Right atrium auricular region (tissue), 2 donors: ENCODE results near the gene SLC39A13. TPM values are rescaled to one million over a fixed set of nuclear protein-coding genes. Genes with fewer than 3 reads are reported as not detected.

Experiments
- DNase-seq: peaks from one replicate; pipeline ENCODE4 v3.0.0-alpha.2; 2019; ENCODE audit warnings: low spot score
- H3K27ac ChIP-seq, 2 donors: fragments of 200-600 bp; sonication (generic); 1 replicate in 1 of 2; 2 replicates in 1 of 2; pipeline ENCODE4 v1.5.1; 2016 to 2019
- H3K27me3 ChIP-seq, 2 donors: fragments of 200-600 bp; sonication (generic); one replicate each; pipeline versions ENCODE4 v1.5.1 to v1.6.0; 2017 to 2019
- H3K36me3 ChIP-seq: fragments of 200-600 bp; sonication (generic); one replicate; pipeline ENCODE4 v1.5.1; 2016
- H3K4me1 ChIP-seq, 2 donors: fragments of 200-600 bp; sonication (generic); one replicate each; pipeline versions ENCODE4 v1.5.1 to v1.6.0; 2017 to 2019
- H3K4me3 ChIP-seq, 2 donors: fragments of 200-600 bp; sonication (generic); 1 replicate in 1 of 2; 2 replicates in 1 of 2; pipeline ENCODE4 v1.5.1; 2017 to 2019; ENCODE audit warnings: mild to moderate bottlenecking in 1 of 2, moderate library complexity in 1 of 2
- H3K9me3 ChIP-seq, 2 donors: fragments of 200-600 bp; sonication (generic); one replicate each; pipeline ENCODE4 v1.5.1; 2019
- total RNA-seq, 2 donors: library from RNA; depleted of rRNA; stranded (reverse); fragments of >200 nt; gene quantifications; one replicate each; pipeline ENCODE4 v1.1.0, GENCODE V29; 2016
- TF ChIP-seq, protein P1 (sequence below), 2 donors: fragments of 200-600 bp; sonication (generic); IDR thresholded peaks; one replicate each; pipeline ENCODE4 v1.5.1; 2019; ENCODE audit warnings: antibody characterized with exemption in 2 of 2

Gene SLC39A13
- total RNA-seq, 2 donors from 2014 or later, result 78.4 to 79.8 TPM

DNA sequence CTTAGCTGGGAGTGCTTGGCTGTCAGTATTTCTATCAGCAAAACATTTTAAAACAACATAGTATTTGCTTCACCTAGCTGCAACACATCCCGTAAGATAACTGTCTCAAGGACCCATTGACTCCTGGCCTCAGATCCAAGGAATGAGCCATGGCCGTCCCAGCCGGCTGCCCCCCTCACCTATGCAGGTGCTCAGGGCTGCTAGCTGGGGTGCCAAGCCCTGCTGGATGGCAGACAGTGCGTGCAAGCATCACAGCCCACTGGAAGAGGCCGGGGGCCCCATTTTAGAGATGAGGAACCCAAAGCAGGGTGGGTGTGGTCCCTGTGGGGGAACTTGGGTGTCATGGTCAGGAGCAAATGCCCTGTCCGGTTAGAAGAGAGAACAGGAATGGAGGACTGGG is 9.3 kb downstream of the SLC39A13 start:
- Histone ChIP-seq H3K4me1 (peaks cover 0 to 48% of the 10 kb centered on the region in 2 donors), H3K9me3 (no peaks in the 10 kb centered on the region), H3K27ac (no peak overlapping the region), H3K36me3 (peaks cover 83% of the 10 kb centered on the region), H3K27me3 (no peaks in the 10 kb centered on the region), H3K4me3 (no peak overlapping the region)
- DNase-seq, result no peak
- TF ChIP-seq, protein P1, sequence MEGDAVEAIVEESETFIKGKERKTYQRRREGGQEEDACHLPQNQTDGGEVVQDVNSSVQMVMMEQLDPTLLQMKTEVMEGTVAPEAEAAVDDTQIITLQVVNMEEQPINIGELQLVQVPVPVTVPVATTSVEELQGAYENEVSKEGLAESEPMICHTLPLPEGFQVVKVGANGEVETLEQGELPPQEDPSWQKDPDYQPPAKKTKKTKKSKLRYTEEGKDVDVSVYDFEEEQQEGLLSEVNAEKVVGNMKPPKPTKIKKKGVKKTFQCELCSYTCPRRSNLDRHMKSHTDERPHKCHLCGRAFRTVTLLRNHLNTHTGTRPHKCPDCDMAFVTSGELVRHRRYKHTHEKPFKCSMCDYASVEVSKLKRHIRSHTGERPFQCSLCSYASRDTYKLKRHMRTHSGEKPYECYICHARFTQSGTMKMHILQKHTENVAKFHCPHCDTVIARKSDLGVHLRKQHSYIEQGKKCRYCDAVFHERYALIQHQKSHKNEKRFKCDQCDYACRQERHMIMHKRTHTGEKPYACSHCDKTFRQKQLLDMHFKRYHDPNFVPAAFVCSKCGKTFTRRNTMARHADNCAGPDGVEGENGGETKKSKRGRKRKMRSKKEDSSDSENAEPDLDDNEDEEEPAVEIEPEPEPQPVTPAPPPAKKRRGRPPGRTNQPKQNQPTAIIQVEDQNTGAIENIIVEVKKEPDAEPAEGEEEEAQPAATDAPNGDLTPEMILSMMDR (IDR thresholded peaks at IDR 0.05), result no peak

DNA sequence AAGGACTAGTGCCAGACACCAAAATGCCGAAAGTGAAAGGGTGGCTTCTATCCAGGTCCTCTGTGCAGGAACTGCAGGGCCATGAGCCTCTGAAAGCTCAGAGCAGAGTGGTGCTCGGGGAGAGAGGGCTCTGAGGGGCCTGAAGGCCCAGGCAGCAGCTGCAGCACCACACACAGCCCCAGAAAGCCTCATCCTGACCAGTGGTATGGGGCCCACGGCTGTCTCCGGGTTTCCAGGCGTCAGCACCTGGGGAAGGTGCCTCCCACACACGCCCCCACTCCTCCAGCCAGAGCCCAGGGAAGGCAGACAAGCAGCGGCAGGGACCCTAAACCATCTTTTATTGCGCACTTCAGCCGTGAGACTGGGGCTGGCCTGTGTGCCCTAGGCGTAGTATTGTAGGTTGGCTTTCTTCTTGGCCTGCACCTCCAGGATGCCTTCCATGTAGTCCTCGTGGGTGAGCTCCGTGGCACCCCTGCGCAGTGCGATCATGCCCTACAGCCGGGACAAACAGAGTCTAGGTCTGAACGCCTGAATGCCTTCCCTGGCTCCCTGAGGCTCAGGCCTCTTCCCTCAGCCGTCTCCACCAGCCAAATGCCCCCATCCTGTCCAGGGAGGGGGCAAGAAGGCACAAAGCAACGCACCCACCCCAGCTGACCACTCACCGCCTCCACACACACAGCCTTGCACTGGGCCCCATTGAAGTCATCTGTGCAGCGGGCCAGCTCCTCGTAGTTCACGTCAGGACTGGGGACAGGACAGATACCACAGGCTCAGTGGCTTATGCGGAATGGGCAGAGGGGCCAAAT is 10.3 kb downstream of the SLC39A13 start:
- Histone ChIP-seq H3K36me3 (peaks cover 84% of the 10 kb centered on the region), H3K4me3 (no peak overlapping the region), H3K9me3 (no peaks in the 10 kb centered on the region), H3K27ac (no peak overlapping the region), H3K4me1 (peaks cover 0 to 43% of the 10 kb centered on the region in 2 donors), H3K27me3 (no peaks in the 10 kb centered on the region)
- TF ChIP-seq, protein P1 (IDR thresholded peaks at IDR 0.05), result no peak
- DNase-seq, result no peak

DNA sequence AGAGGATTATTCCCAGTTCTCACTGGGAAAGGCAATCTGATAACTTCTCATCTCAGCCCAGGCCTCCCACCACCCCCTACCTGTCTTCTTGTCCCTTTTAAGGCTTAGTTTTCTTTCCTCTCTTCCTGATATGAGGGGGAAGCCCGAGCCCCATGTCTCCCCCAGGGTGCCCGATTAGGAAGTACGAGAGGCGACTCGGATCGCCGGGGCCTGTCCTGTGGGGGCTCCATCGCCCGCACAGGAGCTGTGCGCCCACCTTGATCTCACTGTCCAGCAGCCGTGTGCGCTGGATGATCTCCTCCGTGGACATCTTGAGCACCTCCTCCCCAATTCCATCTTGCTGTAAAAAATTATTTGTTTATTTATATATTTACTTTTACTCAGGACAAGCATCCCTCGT is 17.2 kb downstream of the SLC39A13 start:
- TF ChIP-seq, protein P1 (IDR thresholded peaks at IDR 0.05), result no peak
- DNase-seq, result no peak
- Histone ChIP-seq H3K9me3 (no peaks in the 10 kb centered on the region), H3K36me3 (peaks cover 41% of the 10 kb centered on the region), H3K27me3 (no peaks in the 10 kb centered on the region), H3K4me3 (peak overlapping the region; percentile 74 to 93), H3K4me1 (peaks cover 0 to 16% of the 10 kb centered on the region in 2 donors), H3K27ac (peak overlapping the region; percentile 86 to 95)

DNA sequence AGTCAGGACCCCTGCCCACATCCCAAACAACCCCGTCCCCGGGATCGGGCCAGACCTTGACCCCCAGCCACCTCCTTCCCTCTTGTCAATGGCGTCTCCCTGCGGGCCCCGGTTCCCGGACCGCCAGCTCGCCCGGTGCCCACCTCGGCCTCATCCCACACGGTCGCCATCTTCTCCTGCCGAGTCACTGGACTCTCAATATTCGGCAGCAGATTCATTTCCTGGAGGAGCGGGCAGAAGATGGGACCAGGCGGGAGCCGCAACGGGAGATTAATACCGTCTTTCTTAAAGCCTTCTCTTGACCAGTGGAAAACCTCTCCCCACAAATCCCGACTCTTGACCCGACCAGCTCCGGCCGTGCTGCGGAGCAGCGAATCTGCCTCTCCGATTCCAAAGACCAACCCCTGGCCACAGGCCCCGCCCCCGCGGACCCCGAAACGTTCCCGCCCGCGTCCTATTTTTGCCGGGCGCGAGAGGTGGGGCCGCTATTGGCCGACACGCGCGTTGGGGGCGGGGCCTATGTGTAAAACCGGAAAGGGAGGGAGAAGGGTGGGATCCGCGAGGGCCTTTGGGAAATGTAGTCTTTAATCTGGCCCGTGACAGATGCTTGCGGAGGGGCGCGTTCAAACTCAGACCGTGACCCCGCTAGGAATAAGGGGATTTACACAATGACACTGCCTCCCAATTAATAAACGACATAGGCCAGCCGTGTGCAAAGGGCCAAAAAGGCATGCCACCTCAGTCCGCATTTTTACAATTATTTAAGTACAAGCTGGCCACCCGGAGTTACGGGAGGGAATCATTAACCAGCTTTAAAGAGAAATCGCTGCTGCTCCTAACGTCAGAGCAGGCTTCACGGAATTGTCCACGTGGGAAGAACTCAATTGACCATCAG is 17.9 kb downstream of the SLC39A13 start, which contains the start of gene PSMC3:
Gene PSMC3, minus strand, starts transcription at position 378 of the 895 bp plus-strand sequence. Its CDS starts 160 bp downstream, at position 218.
- peaks cover 0 to 16% of the 10 kb centered on the region in 2 donors for H3K4me1 ChIP-seq
- H3K27ac ChIP-seq, result peak within 1 kb of the TSS; percentile 86 to 95
- DNase-seq, result peak; percentile 99
- peaks cover 34% of the 10 kb centered on the region for H3K36me3 ChIP-seq
- peak within 1 kb of the TSS; percentile 74 to 93 for H3K4me3 ChIP-seq
- H3K27me3 ChIP-seq, result no peaks in the 10 kb centered on the region
- TF ChIP-seq, protein P1 (IDR thresholded peaks at IDR 0.05), result no peak
- no peaks in the 10 kb centered on the region for H3K9me3 ChIP-seq

DNA sequence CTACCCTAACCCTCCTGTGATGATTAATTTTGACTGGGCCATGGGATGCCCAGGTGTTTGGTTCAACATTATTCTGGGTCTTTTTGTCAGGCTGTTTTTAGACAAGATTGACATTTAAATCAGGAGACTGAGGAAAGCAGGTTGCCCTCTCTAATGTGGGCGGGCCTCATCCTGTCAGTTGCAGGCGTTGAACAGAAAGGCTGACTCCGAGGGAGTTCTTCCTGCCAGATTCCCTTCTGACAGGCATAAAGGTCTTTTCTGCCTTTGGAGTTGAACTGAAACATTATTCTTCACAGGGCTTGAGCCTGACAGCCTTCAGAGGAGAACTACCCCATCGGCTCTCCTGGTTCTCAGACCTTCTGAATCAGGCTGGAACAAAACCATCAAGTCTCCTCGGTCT is 22.1 kb downstream of the SLC39A13 start:
- H3K27ac ChIP-seq, result no peak overlapping the region
- no peak overlapping the region for H3K4me3 ChIP-seq
- peaks cover 0 to 12% of the 10 kb centered on the region in 2 donors for H3K4me1 ChIP-seq
- no peaks in the 10 kb centered on the region for H3K27me3 ChIP-seq
- H3K9me3 ChIP-seq, result no peaks in the 10 kb centered on the region
- no peaks in the 10 kb centered on the region for H3K36me3 ChIP-seq
- no peak for DNase-seq
- TF ChIP-seq, protein P1 (IDR thresholded peaks at IDR 0.05), result no peak
